LNCAP (cell line): ENCODE measurements around the gene RAB11FIP3.

ENCODE experiments used
- CTCF ChIP-seq: fragments of 450-650 bp; IDR thresholded peaks from 2 replicates; pipeline ENCODE4 v1.5.1; 2017; ENCODE audit warnings: mild to moderate bottlenecking

Gene RAB11FIP3

GRCh38 chr16:407253-407652 lies 18.2 kb upstream of the RAB11FIP3 start:
- TF ChIP-seq CTCF: no peak

- no peak for TF ChIP-seq CTCF
Observed at GRCh38 chr16:410516-411178, 14.8 kb upstream of the RAB11FIP3 start.

GRCh38 chr16:411576-412265 lies 13.7 kb upstream of the RAB11FIP3 start:
- no peak for TF ChIP-seq CTCF

- TF ChIP-seq CTCF: no peak
Observed at GRCh38 chr16:414395-415169, 10.9 kb upstream of the RAB11FIP3 start.

GRCh38 chr16:424033-424622 lies 1.3 kb upstream of the RAB11FIP3 start:
- TF ChIP-seq CTCF: no peak

- TF ChIP-seq CTCF: no peak
Observed at GRCh38 chr16:424623-425081, 797 bp upstream of the RAB11FIP3 start.

- no peak for TF ChIP-seq CTCF
Observed at GRCh38 chr16:425740-426114, 278 bp downstream of the RAB11FIP3 start.
